Body of pancreas (tissue), 4 donors: ENCODE data around the gene DTX4.

ENCODE experiments used
- POLR2A ChIP-seq, 3 donors: fragments of 450-650 bp; IDR thresholded peaks; one replicate each; pipeline ENCODE4 v1.6.1; 2016; ENCODE audit warnings: antibody characterized with exemption in 3 of 3, mild to moderate bottlenecking in 2 of 3
- TF ChIP-seq, protein P1 (sequence below), 7 experiments: fragments of 450-650 bp in 4 of 7; fragments of 200-600 bp in 3 of 7; sonication (generic) in 3 of 7; IDR thresholded peaks; one replicate each; pipeline ENCODE4 v1.5.1; 2016 to 2019; ENCODE audit warnings: antibody characterized with exemption in 7 of 7

DNA sequence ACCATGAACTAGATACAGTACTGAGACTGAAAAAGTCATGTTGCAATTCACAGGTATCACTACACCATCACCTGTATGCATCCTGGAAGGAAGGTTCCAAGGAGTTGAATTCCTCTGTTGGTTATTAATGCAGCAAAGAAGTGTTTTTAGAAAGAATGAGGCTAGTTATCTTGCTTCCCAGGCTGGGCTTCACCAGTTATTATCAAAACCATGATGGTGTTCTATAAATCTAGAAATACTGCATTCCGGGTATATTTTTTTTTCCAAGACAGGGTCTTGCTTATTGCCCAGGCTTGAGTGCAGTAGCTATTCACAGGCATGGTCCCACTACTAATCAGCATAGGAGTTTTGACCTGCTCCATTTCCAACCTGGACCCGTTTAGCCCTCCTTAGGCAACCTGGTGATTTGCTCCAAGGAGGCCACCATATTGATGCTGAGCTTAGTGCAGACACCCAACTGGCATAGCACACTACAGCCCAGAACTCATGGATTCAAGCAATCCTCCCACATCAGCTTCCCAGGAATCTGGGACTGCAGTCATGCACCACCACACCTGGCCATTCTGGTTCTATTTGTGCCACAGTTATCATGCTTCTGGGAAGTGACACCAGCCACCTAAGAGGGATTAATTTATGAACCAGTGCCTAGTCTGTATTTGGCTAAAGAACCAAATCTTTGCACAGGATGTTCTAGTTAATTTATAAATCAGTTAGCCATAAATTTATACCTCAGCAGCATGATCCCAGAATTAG lies 42.4 kb downstream of the DTX4 start:
- TF ChIP-seq, protein P1, sequence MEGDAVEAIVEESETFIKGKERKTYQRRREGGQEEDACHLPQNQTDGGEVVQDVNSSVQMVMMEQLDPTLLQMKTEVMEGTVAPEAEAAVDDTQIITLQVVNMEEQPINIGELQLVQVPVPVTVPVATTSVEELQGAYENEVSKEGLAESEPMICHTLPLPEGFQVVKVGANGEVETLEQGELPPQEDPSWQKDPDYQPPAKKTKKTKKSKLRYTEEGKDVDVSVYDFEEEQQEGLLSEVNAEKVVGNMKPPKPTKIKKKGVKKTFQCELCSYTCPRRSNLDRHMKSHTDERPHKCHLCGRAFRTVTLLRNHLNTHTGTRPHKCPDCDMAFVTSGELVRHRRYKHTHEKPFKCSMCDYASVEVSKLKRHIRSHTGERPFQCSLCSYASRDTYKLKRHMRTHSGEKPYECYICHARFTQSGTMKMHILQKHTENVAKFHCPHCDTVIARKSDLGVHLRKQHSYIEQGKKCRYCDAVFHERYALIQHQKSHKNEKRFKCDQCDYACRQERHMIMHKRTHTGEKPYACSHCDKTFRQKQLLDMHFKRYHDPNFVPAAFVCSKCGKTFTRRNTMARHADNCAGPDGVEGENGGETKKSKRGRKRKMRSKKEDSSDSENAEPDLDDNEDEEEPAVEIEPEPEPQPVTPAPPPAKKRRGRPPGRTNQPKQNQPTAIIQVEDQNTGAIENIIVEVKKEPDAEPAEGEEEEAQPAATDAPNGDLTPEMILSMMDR (IDR thresholded peaks at IDR 0.05) = no peak
- no peak for TF ChIP-seq POLR2A (IDR thresholded peaks at IDR 0.05)
